Astrocyte (in vitro differentiated cells and primary cell): ENCODE results near the gene FHIT. TPM values are rescaled to one million over a fixed set of nuclear protein-coding genes. Genes with fewer than 3 reads are reported as not detected.

Experiments
- DNase-seq: peaks from one replicate; pipeline ENCODE4 v3.0.0-alpha.2; 2010; ENCODE audit warnings: low read depth
- FAIRE-seq: peaks from 2 replicates; lab custom pipeline; 2011; peaks lifted over from hg19 to GRCh38; lab: Jason Lieb, UNC
- H2AFZ ChIP-seq: 2 replicates; pipeline ENCODE4 v1.6.0; 2012; ENCODE audit warnings: low read depth, low read length, inconsistent platforms
- H3K27ac ChIP-seq: 2 replicates; pipeline ENCODE4 v1.5.1; 2011; ENCODE audit warnings: low read depth, low read length, inconsistent platforms
- H3K27me3 ChIP-seq: 2 replicates; pipeline ENCODE4 v1.6.0; 2011; ENCODE audit warnings: low read length, inconsistent platforms; ENCODE audit not compliant: insufficient read depth
- H3K36me3 ChIP-seq: 2 replicates; pipeline ENCODE4 v1.5.1; 2011; ENCODE audit warnings: low read length, inconsistent platforms; ENCODE audit not compliant: insufficient read depth
- H3K4me1 ChIP-seq: 2 replicates; pipeline ENCODE4 v1.5.1; 2011; ENCODE audit warnings: low read length, inconsistent platforms; ENCODE audit not compliant: insufficient read depth
- H3K4me2 ChIP-seq: 2 replicates; pipeline ENCODE4 v1.6.0; 2012; ENCODE audit warnings: low read length, inconsistent platforms
- H3K4me3 ChIP-seq: 2 replicates; pipeline ENCODE4 v1.5.1; 2011; ENCODE audit warnings: low read depth, mild to moderate bottlenecking, low read length, inconsistent platforms; ENCODE audit not compliant: insufficient read depth
- H3K79me2 ChIP-seq: 2 replicates; pipeline ENCODE4 v1.6.0; 2012; ENCODE audit warnings: mild to moderate bottlenecking, low read length, inconsistent platforms; ENCODE audit not compliant: insufficient read depth
- H3K9ac ChIP-seq: 2 replicates; pipeline ENCODE4 v1.6.0; 2012; ENCODE audit warnings: mild to moderate bottlenecking, low read length, inconsistent platforms
- H3K9me3 ChIP-seq: 2 replicates; pipeline ENCODE4 v1.5.1; 2012; ENCODE audit warnings: low read depth, mild to moderate bottlenecking, low read length, inconsistent platforms; ENCODE audit not compliant: insufficient read depth
- H4K20me1 ChIP-seq: 2 replicates; pipeline ENCODE4 v1.6.0; 2012; ENCODE audit warnings: low read length, inconsistent platforms; ENCODE audit not compliant: insufficient read depth
- H3K27ac Mint-ChIP-seq: one replicate; pipeline ENCODE4 v1.8.0; 2021; ENCODE audit warnings: mild to moderate bottlenecking, mixed read lengths; ENCODE audit not compliant: unreplicated experiment
- H3K27me3 Mint-ChIP-seq: one replicate; pipeline ENCODE4 v1.8.0; 2021; ENCODE audit warnings: low read depth, mixed read lengths; ENCODE audit not compliant: unreplicated experiment
- H3K36me3 Mint-ChIP-seq: one replicate; pipeline ENCODE4 v1.8.0; 2021; ENCODE audit warnings: low read depth, mixed read lengths; ENCODE audit not compliant: unreplicated experiment
- H3K4me1 Mint-ChIP-seq: one replicate; pipeline ENCODE4 v1.8.0; 2021; ENCODE audit warnings: low read depth, mixed read lengths; ENCODE audit not compliant: unreplicated experiment
- H3K4me3 Mint-ChIP-seq: one replicate; pipeline ENCODE4 v1.8.0; 2021; ENCODE audit warnings: mild to moderate bottlenecking, moderate library complexity, mixed read lengths; ENCODE audit not compliant: unreplicated experiment
- H3K9me3 Mint-ChIP-seq: one replicate; pipeline ENCODE4 v1.8.0; 2021; ENCODE audit warnings: mild to moderate bottlenecking, mixed read lengths; ENCODE audit not compliant: unreplicated experiment
- CTCF ChIP-seq: IDR thresholded peaks from 2 replicates; pipeline ENCODE4 v1.5.1; 2011; ENCODE audit warnings: low read depth, mild to moderate bottlenecking, inconsistent platforms, low read length, moderate library complexity; ENCODE audit not compliant: insufficient read depth
- EZH2 ChIP-seq: IDR thresholded peaks from 2 replicates; pipeline ENCODE4 v1.6.1; 2012; ENCODE audit warnings: mild to moderate bottlenecking, low read length, inconsistent platforms; ENCODE audit not compliant: insufficient read depth
- total RNA-seq: library from RNA; stranded (reverse); gene quantifications from 2 replicates; pipeline ENCODE4 v1.2.1, GENCODE V29; 2021

The FHIT gene
- total RNA-seq, 1 donor from 2014 or later, result 6.7 TPM

GRCh38 chr3:61269435-61269834 lies 18.2 kb upstream of the FHIT start:
- no peaks in the 10 kb centered on the region for H3K36me3 Mint-ChIP-seq
- FAIRE-seq, result no peak

GRCh38 chr3:61268644-61269043 lies 17.4 kb upstream of the FHIT start:
- Mint-ChIP-seq H3K4me3 (no peak overlapping the region), H3K27ac (no peak overlapping the region), H3K27me3 (no peaks in the 10 kb centered on the region), H3K4me1 (no peaks in the 10 kb centered on the region), H3K36me3 (no peaks in the 10 kb centered on the region), H3K9me3 (no peaks in the 10 kb centered on the region)
- TF ChIP-seq CTCF, result no peak
- TF ChIP-seq EZH2, result no peak
- FAIRE-seq, result no peak
- H3K9me3 ChIP-seq, result no peaks in the 10 kb centered on the region
- no peak overlapping the region for H3K27ac ChIP-seq
- no peaks in the 10 kb centered on the region for H3K36me3 ChIP-seq
- no peaks in the 10 kb centered on the region for H3K79me2 ChIP-seq
- H3K9ac ChIP-seq, result no peak overlapping the region
- H3K4me1 ChIP-seq, result no peaks in the 10 kb centered on the region
- no peak for DNase-seq
- no peaks in the 10 kb centered on the region for H3K27me3 ChIP-seq
- no peak overlapping the region for H3K4me2 ChIP-seq
- H2AFZ ChIP-seq, result no peak overlapping the region
- H4K20me1 ChIP-seq, result no peaks in the 10 kb centered on the region
- no peak overlapping the region for H3K4me3 ChIP-seq

More at GRCh38 chr3:61269435-61269834, 18.2 kb upstream of the FHIT start:
- Histone ChIP-seq H3K27me3 (no peaks in the 10 kb centered on the region), H3K9ac (no peak overlapping the region), H3K9me3 (no peaks in the 10 kb centered on the region), H3K4me1 (no peaks in the 10 kb centered on the region), H3K79me2 (no peaks in the 10 kb centered on the region), H3K4me2 (no peak overlapping the region), H3K4me3 (no peak overlapping the region), H3K27ac (no peak overlapping the region), H4K20me1 (no peaks in the 10 kb centered on the region), H3K36me3 (no peaks in the 10 kb centered on the region), H2AFZ (no peak overlapping the region)
- Mint-ChIP-seq H3K9me3 (no peaks in the 10 kb centered on the region), H3K4me3 (no peak overlapping the region), H3K27ac (no peak overlapping the region), H3K27me3 (no peaks in the 10 kb centered on the region), H3K4me1 (no peaks in the 10 kb centered on the region)
- no peak for TF ChIP-seq EZH2
- TF ChIP-seq CTCF, result no peak
- DNase-seq, result no peak

- no peaks in the 10 kb centered on the region for H3K9me3 ChIP-seq
- DNase-seq (no peak), FAIRE-seq (no peak)
- no peaks in the 10 kb centered on the region for H3K79me2 ChIP-seq
- no peaks in the 10 kb centered on the region for H3K36me3 Mint-ChIP-seq
- no peaks in the 10 kb centered on the region for H3K36me3 ChIP-seq
- no peak overlapping the region for H3K4me2 ChIP-seq
- no peak overlapping the region for H3K4me3 ChIP-seq
- H3K27ac Mint-ChIP-seq, result no peak overlapping the region
- no peak overlapping the region for H3K27ac ChIP-seq
- no peak overlapping the region for H2AFZ ChIP-seq
- no peak overlapping the region for H3K4me3 Mint-ChIP-seq
- no peaks in the 10 kb centered on the region for H3K4me1 Mint-ChIP-seq
- no peak for TF ChIP-seq CTCF
- TF ChIP-seq EZH2, result no peak
- H4K20me1 ChIP-seq, result no peaks in the 10 kb centered on the region
- H3K9me3 Mint-ChIP-seq, result peaks cover 7% of the 10 kb centered on the region
- no peaks in the 10 kb centered on the region for H3K4me1 ChIP-seq
- H3K27me3 ChIP-seq, result no peaks in the 10 kb centered on the region
- no peak overlapping the region for H3K9ac ChIP-seq
- peaks cover 3% of the 10 kb centered on the region for H3K27me3 Mint-ChIP-seq
These were observed 13.0 kb upstream of the FHIT start for GRCh38 chr3:61264281-61264680.
